ENCODE data around the gene PKHD1.

- TF ChIP-seq CTCF (IDR thresholded peaks at IDR 0.05) (no peak), POLR2A (IDR thresholded peaks at IDR 0.05) (no peak)
Measured at GRCh38 chr6:51775942-51776860, 311.2 kb downstream of the PKHD1 start.

Measured in body of pancreas (tissue), 4 donors.